Glutamatergic neuron (in vitro differentiated cells): ENCODE measurements around the gene SLC50A1. TPM values are rescaled to one million over a fixed set of nuclear protein-coding genes. Genes with fewer than 3 reads are reported as not detected.

Source experiments
- DNase-seq: peaks from one replicate; pipeline ENCODE4 v3.0.0; 2022
- H3K27ac Mint-ChIP-seq: one replicate; pipeline ENCODE4 v1.8.0; 2020; ENCODE audit warnings: mild to moderate bottlenecking, mixed read lengths, inconsistent platforms; ENCODE audit not compliant: unreplicated experiment
- H3K27me3 Mint-ChIP-seq: one replicate; pipeline ENCODE4 v1.8.0; 2020; ENCODE audit warnings: mild to moderate bottlenecking, moderate library complexity, mixed read lengths, inconsistent platforms; ENCODE audit not compliant: unreplicated experiment
- H3K36me3 Mint-ChIP-seq: one replicate; pipeline ENCODE4 v1.8.0; 2020; ENCODE audit warnings: mild to moderate bottlenecking, mixed read lengths, inconsistent platforms; ENCODE audit not compliant: unreplicated experiment
- H3K4me1 Mint-ChIP-seq: one replicate; pipeline ENCODE4 v1.8.0; 2020; ENCODE audit warnings: mild to moderate bottlenecking, low read depth, mixed read lengths, inconsistent platforms; ENCODE audit not compliant: unreplicated experiment
- H3K4me3 Mint-ChIP-seq: one replicate; pipeline ENCODE4 v1.8.0; 2020; ENCODE audit warnings: mild to moderate bottlenecking, mixed read lengths, inconsistent platforms; ENCODE audit not compliant: unreplicated experiment
- H3K9me3 Mint-ChIP-seq: one replicate; pipeline ENCODE4 v1.8.0; 2020; ENCODE audit warnings: mild to moderate bottlenecking, moderate library complexity, mixed read lengths, inconsistent platforms; ENCODE audit not compliant: unreplicated experiment
- total RNA-seq: library from RNA; stranded (reverse); fragmentation: NEBNext Ultra II Directional; extraction: Animal tissue kit (Norgen Biotek cat#: 25700); gene quantifications from one replicate; pipeline ENCODE4 v1.2.1, GENCODE V29; 2021; ENCODE audit not compliant: unreplicated experiment
- TF ChIP-seq, protein P1 (sequence below): fragments of 200-600 bp; sonication (generic); IDR thresholded peaks from one replicate; pipeline ENCODE4 v1.5.0; 2021; ENCODE audit not compliant: partially characterized antibody, unreplicated experiment

The SLC50A1 gene
- total RNA-seq, 1 donor from 2014 or later: 8.6 TPM

DNA sequence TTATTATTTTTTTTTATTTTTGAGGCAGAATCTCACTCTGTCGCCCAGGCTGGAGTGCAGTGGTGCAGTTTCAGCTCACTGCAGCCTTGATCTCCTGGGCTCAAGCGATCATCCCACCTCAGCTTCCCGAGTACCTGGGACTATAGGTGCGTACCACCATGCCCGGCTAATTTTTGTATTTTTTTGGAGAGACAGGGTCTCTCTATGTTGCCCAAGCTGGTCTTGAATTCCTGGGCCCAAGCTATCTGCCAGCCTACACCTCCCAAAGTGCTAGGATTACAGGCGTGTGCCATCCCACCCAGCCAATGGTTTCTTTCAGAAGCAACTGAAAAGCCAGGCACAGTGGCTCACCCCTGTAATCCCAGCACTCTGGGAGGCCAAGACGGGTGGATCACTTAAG lies 35.2 kb downstream of the SLC50A1 start:
- Mint-ChIP-seq H3K4me3 (no peak overlapping the region), H3K9me3 (peaks cover 14% of the 10 kb centered on the region), H3K36me3 (no peaks in the 10 kb centered on the region), H3K27me3 (peaks cover 20% of the 10 kb centered on the region), H3K27ac (no peak overlapping the region), H3K4me1 (peaks cover 15% of the 10 kb centered on the region)
- TF ChIP-seq, protein P1, sequence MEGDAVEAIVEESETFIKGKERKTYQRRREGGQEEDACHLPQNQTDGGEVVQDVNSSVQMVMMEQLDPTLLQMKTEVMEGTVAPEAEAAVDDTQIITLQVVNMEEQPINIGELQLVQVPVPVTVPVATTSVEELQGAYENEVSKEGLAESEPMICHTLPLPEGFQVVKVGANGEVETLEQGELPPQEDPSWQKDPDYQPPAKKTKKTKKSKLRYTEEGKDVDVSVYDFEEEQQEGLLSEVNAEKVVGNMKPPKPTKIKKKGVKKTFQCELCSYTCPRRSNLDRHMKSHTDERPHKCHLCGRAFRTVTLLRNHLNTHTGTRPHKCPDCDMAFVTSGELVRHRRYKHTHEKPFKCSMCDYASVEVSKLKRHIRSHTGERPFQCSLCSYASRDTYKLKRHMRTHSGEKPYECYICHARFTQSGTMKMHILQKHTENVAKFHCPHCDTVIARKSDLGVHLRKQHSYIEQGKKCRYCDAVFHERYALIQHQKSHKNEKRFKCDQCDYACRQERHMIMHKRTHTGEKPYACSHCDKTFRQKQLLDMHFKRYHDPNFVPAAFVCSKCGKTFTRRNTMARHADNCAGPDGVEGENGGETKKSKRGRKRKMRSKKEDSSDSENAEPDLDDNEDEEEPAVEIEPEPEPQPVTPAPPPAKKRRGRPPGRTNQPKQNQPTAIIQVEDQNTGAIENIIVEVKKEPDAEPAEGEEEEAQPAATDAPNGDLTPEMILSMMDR: no peak
- peak; percentile 1 for DNase-seq

DNA sequence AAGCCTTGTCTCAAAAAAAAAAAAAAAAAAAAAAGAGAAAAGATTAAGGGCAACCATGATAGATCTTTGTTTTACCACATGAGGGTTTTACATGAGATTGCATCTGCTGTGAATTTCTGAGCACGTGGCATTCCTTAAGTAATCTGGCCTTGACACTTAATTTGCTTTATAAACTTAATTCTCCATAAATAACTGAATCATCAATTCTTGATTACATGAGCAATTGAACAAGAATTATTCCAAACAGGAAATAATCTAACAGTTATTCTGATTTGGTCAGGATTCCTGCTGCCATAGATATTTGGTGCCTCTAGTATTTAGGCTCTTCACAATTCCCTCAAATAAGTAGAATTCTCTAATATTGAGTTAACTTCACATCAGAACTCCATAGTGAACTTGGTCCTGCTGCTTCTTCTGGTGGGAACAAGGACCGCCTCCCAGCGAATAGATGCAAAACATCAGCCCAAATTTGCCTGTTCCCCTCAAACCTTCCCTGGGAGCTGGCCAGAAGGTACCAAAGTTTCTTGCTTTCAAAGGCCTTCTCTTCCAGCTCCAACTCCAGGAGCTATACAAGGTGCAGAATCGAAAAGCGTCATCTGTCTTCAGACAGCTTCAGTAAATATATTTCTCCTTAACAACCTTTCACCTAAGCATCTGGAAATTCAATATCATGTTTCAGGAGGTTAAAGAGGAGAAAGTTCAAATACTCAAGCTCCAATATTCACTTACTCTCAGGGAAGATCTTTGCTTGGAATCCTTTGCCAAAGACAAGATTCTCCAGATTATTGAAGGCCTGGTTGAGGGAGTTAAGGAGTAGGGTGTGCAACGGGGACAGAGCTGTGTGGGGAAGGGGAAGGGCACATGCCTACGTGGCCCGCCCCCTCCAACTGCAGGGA lies 36.4 kb downstream of the SLC50A1 start:
- DNase-seq: no peak
- Mint-ChIP-seq H3K4me3 (peak overlapping the region; percentile 93), H3K36me3 (peaks cover 5% of the 10 kb centered on the region), H3K4me1 (peaks cover 14% of the 10 kb centered on the region), H3K27me3 (peaks cover 22% of the 10 kb centered on the region), H3K27ac (peak overlapping the region; percentile 94), H3K9me3 (peaks cover 15% of the 10 kb centered on the region)
- TF ChIP-seq, protein P1: no peak

GRCh38 chr1:155172732-155173477 lies 37.3 kb downstream of the SLC50A1 start, which contains the start of gene KRTCAP2:
Gene KRTCAP2 (minus strand): TSS chr1:155173304. CDS start chr1:155173224, 80 bp downstream.
- Mint-ChIP-seq H3K27me3 (peaks cover 17% of the 10 kb centered on the region), H3K4me1 (peaks cover 13% of the 10 kb centered on the region), H3K27ac (peak within 1 kb of the TSS; percentile 94), H3K9me3 (peaks cover 15% of the 10 kb centered on the region), H3K36me3 (peaks cover 5% of the 10 kb centered on the region), H3K4me3 (peak within 1 kb of the TSS; percentile 93)
- peak; percentile 98 for DNase-seq
- TF ChIP-seq, protein P1: peak; percentile 94

- DNase-seq: peak; percentile 73
- Mint-ChIP-seq H3K27me3 (peaks cover 17% of the 10 kb centered on the region), H3K4me1 (peaks cover 13% of the 10 kb centered on the region), H3K36me3 (peaks cover 5% of the 10 kb centered on the region), H3K4me3 (peak within 1 kb of the TSS; percentile 93), H3K27ac (peak within 1 kb of the TSS; percentile 94), H3K9me3 (peaks cover 15% of the 10 kb centered on the region)
- TF ChIP-seq, protein P1: peak; percentile 63
Measured at GRCh38 chr1:155173478-155174323, 38.0 kb downstream of the SLC50A1 start, which contains the start of gene TRIM46. Gene TRIM46 (plus strand): TSS chr1:155173849. CDS start chr1:155173967, 118 bp downstream.
